Measurements from ENCODE around the gene TRABD2A. TPM values are rescaled to one million over a fixed set of nuclear protein-coding genes. Genes with fewer than 3 reads are reported as not detected.

The TRABD2A gene
- total RNA-seq, 1 donor from 2014 or later: not detected

DNA sequence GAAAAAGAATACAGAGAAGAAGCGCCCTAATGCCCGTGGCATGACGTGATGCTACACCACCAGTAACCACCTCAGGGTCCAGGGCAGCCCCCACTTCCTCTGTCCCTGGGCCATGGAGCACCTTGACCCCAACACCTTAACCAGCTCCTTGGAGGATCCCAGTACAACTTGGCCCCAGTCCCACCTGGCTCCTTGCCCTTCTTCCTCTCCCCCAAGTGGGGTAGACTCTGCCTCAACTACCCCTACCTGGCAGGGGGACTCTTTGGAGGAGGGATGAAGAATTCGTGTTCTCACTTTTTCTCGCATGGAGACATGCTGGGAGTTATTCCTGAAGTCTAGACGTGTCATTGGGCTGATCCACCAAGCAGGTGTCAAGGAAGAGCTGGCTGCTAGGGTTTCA, 18.9 kb downstream of the TRABD2A start:
- no peak for DNase-seq
- H3K27ac Mint-ChIP-seq (ENCODE audit: unreplicated experiment): no peak overlapping the region
- TF ChIP-seq, protein P1, sequence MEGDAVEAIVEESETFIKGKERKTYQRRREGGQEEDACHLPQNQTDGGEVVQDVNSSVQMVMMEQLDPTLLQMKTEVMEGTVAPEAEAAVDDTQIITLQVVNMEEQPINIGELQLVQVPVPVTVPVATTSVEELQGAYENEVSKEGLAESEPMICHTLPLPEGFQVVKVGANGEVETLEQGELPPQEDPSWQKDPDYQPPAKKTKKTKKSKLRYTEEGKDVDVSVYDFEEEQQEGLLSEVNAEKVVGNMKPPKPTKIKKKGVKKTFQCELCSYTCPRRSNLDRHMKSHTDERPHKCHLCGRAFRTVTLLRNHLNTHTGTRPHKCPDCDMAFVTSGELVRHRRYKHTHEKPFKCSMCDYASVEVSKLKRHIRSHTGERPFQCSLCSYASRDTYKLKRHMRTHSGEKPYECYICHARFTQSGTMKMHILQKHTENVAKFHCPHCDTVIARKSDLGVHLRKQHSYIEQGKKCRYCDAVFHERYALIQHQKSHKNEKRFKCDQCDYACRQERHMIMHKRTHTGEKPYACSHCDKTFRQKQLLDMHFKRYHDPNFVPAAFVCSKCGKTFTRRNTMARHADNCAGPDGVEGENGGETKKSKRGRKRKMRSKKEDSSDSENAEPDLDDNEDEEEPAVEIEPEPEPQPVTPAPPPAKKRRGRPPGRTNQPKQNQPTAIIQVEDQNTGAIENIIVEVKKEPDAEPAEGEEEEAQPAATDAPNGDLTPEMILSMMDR (IDR thresholded peaks at IDR 0.05; ENCODE audit: partially characterized antibody, unreplicated experiment): no peak
- H3K36me3 Mint-ChIP-seq (ENCODE audit: unreplicated experiment): no peaks in the 10 kb centered on the region
- no peaks in the 10 kb centered on the region for H3K4me1 Mint-ChIP-seq (ENCODE audit: low read depth, unreplicated experiment)
- H3K4me3 Mint-ChIP-seq (ENCODE audit: unreplicated experiment): no peak overlapping the region
- H3K27me3 Mint-ChIP-seq (ENCODE audit: unreplicated experiment): peaks cover 4% of the 10 kb centered on the region
- H3K9me3 Mint-ChIP-seq (ENCODE audit: unreplicated experiment): peaks cover 2% of the 10 kb centered on the region

DNA sequence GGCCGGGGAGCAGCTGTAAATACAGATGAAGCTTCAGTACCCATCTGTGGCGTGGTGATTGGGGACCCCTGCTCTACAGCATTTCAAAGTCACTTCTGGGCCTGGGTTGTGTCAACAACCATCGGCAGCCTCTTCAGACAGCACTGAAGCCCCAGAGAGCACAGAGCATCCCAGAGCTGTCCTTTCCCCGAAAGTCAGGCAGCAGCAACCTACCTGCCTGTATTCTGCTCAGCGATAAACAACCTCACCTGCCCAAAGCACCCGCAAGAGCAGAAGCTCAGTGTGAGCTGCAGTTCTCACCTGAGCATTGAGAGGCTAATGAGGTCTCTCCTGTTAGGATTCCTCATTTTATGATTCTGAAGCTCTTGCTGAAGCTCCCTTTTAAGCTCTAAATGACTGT, 19.3 kb downstream of the TRABD2A start:
- H3K9me3 Mint-ChIP-seq (ENCODE audit: unreplicated experiment): peaks cover 2% of the 10 kb centered on the region
- H3K4me3 Mint-ChIP-seq (ENCODE audit: unreplicated experiment): no peak overlapping the region
- no peaks in the 10 kb centered on the region for H3K4me1 Mint-ChIP-seq (ENCODE audit: low read depth, unreplicated experiment)
- H3K27me3 Mint-ChIP-seq (ENCODE audit: unreplicated experiment): peaks cover 4% of the 10 kb centered on the region
- TF ChIP-seq, protein P1 (IDR thresholded peaks at IDR 0.05; ENCODE audit: partially characterized antibody, unreplicated experiment): no peak
- no peak overlapping the region for H3K27ac Mint-ChIP-seq (ENCODE audit: unreplicated experiment)
- no peak for DNase-seq
- peaks cover 4% of the 10 kb centered on the region for H3K36me3 Mint-ChIP-seq (ENCODE audit: unreplicated experiment)

DNA sequence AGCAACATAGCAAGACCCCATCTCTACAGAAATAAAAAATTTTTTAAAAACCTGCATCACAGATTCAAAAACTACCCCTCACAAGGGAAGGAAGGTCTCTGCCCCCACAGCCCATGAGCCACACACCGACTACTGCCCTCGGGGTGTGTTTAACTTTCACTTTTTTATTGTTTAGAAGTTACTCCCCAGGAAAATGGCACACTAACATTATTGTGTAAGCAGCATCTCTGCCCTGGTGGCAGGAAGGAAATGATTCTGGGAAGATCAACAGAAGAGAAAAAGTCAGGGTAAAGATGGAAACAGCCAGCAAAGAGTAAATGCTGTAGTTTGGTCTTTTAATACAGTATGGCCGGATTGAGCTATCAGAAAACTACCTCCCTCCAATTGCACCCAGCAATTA, 21.9 kb downstream of the TRABD2A start:
- TF ChIP-seq, protein P1 (IDR thresholded peaks at IDR 0.05; ENCODE audit: partially characterized antibody, unreplicated experiment): no peak
- Mint-ChIP-seq H3K9me3 (ENCODE audit: unreplicated experiment) (peaks cover 2% of the 10 kb centered on the region), H3K27ac (ENCODE audit: unreplicated experiment) (no peak overlapping the region), H3K27me3 (ENCODE audit: unreplicated experiment) (peaks cover 1% of the 10 kb centered on the region), H3K4me3 (ENCODE audit: unreplicated experiment) (no peak overlapping the region), H3K36me3 (ENCODE audit: unreplicated experiment) (peaks cover 5% of the 10 kb centered on the region), H3K4me1 (ENCODE audit: low read depth, unreplicated experiment) (peaks cover 2% of the 10 kb centered on the region)
- no peak for DNase-seq

DNA sequence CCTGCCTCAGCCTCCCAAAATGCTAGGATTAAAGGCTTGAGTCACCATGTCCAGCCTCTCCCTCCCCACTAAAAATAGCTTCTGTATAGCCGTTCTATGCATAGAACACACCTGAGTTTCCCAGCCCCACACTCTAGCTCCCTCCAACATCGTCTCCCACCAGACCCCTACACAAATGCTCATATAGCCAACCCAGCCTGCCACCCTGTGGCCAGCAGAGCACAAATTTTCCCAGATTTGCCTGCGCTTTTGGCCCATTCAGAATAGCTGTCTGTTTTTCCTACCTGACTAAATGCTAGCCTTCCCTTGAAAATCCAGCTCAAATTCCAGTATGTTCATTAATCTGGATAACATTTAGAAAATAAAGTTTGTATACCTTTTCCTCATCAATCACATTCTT, 22.8 kb downstream of the TRABD2A start:
- DNase-seq: no peak
- Mint-ChIP-seq H3K4me1 (ENCODE audit: low read depth, unreplicated experiment) (peaks cover 2% of the 10 kb centered on the region), H3K4me3 (ENCODE audit: unreplicated experiment) (no peak overlapping the region), H3K36me3 (ENCODE audit: unreplicated experiment) (peaks cover 5% of the 10 kb centered on the region), H3K9me3 (ENCODE audit: unreplicated experiment) (peaks cover 2% of the 10 kb centered on the region), H3K27ac (ENCODE audit: unreplicated experiment) (no peak overlapping the region), H3K27me3 (ENCODE audit: unreplicated experiment) (peaks cover 1% of the 10 kb centered on the region)
- TF ChIP-seq, protein P1 (IDR thresholded peaks at IDR 0.05; ENCODE audit: partially characterized antibody, unreplicated experiment): no peak

DNA sequence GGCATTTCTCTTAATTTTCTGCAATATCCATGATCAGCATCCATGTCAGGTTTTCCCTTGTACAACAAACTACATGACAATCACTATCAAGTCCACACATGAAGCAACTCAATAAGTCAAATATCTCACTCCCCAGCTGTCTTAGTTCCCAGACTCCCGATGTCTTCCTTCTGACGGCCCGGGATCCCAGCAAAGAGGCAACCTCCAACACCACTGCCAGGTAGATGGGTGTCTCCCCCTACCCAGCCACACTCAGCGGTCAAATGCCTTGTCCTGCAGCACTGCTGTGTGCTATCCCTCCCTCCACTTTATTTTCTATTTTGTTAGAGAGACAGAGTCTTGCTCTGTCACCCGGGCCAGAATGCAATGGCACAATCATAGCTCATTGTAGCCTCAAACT, 23.3 kb downstream of the TRABD2A start:
- TF ChIP-seq, protein P1 (IDR thresholded peaks at IDR 0.05; ENCODE audit: partially characterized antibody, unreplicated experiment): no peak
- Mint-ChIP-seq H3K4me3 (ENCODE audit: unreplicated experiment) (no peak overlapping the region), H3K36me3 (ENCODE audit: unreplicated experiment) (peaks cover 5% of the 10 kb centered on the region), H3K4me1 (ENCODE audit: low read depth, unreplicated experiment) (peaks cover 2% of the 10 kb centered on the region), H3K27ac (ENCODE audit: unreplicated experiment) (no peak overlapping the region), H3K9me3 (ENCODE audit: unreplicated experiment) (peaks cover 2% of the 10 kb centered on the region), H3K27me3 (ENCODE audit: unreplicated experiment) (peaks cover 1% of the 10 kb centered on the region)
- no peak for DNase-seq
